K562 (cell line): ENCODE results near the gene CCDC69. TPM values are rescaled to one million over a fixed set of nuclear protein-coding genes. Genes with fewer than 3 reads are reported as not detected.
A peak's percentile ranks its signal among the peaks of the same experiment; 100 is the strongest.

Source experiments
- ADNP ChIP-seq: fragments of 200-800 bp; sonication (Bioruptor generic); IDR thresholded peaks from 2 replicates; pipeline ENCODE4 v1.6.1; 2016; ENCODE audit warnings: missing genetic modification characterization, missing compliant biosample characterization
- ARID1B ChIP-seq: fragments of 450-650 bp; IDR thresholded peaks from 2 replicates; pipeline ENCODE4 v1.6.1; 2016; ENCODE audit warnings: antibody characterized with exemption, mild to moderate bottlenecking, inconsistent platforms
- CREM ChIP-seq: IDR thresholded peaks from 2 replicates; pipeline ENCODE4 v1.6.1; 2014; ENCODE audit warnings: antibody characterized with exemption, low read depth
- E2F4 ChIP-seq: sonication (generic); formaldehyde crosslinking; IDR thresholded peaks from 2 replicates; pipeline ENCODE4 v1.8.0; 2022; ENCODE audit warnings: mild to moderate bottlenecking, low read depth, missing genetic modification reagents
- EP300 ChIP-seq: IDR thresholded peaks from 2 replicates; pipeline ENCODE4 v1.6.1; 2012; ENCODE audit warnings: low read length, improper control_type of control experiment
- ESRRA ChIP-seq: fragments of 450-650 bp; IDR thresholded peaks from 2 replicates; pipeline ENCODE4 v1.6.1; 2014; ENCODE audit warnings: low read depth, mild to moderate bottlenecking, moderate library complexity, borderline replicate concordance
- FOXJ2 ChIP-seq: fragments of 200-800 bp; sonication (Bioruptor generic); IDR thresholded peaks from 2 replicates; pipeline ENCODE4 v1.6.1; 2016; ENCODE audit warnings: missing genetic modification characterization, missing compliant biosample characterization
- JUND ChIP-seq, 2 experiments: IDR thresholded peaks; 2 replicates in 1 of 2; 3 replicates in 1 of 2; pipeline ENCODE4 v1.6.1; 2011; ENCODE audit warnings: borderline replicate concordance in 2 of 2, low read depth in 2 of 2, low read length in 2 of 2, improper control_type of control experiment in 1 of 2, missing biosample characterization in 1 of 2, missing genetic modification characterization in 1 of 2, missing genetic modification reagents in 1 of 2
- NR2C2 ChIP-seq, 2 experiments: fragments of 200-800 bp in 1 of 2; sonication (Bioruptor generic) in 1 of 2; sonication (generic) in 1 of 2; formaldehyde crosslinking in 1 of 2; IDR thresholded peaks; 2 replicates each; pipeline versions ENCODE4 v1.6.1 to v1.8.0; 2016 to 2022; ENCODE audit warnings: mild to moderate bottlenecking in 1 of 2, missing compliant biosample characterization in 1 of 2, missing genetic modification characterization in 1 of 2, missing genetic modification reagents in 1 of 2
- RBM17 ChIP-seq: fragments of 200-400 bp; formaldehyde crosslinking; IDR thresholded peaks from 2 replicates; pipeline ENCODE4 v1.6.1; 2017; ENCODE audit warnings: low read depth, mild to moderate bottlenecking, low read length, borderline replicate concordance
- RCOR1 ChIP-seq, 2 experiments: IDR thresholded peaks; 2 replicates each; pipeline ENCODE4 v1.6.1; 2012; ENCODE audit warnings: low read depth in 2 of 2, low read length in 2 of 2, borderline replicate concordance in 1 of 2, improper control_type of control experiment in 1 of 2
- SOX6 ChIP-seq: fragments of 450-650 bp; IDR thresholded peaks from 2 replicates; pipeline ENCODE4 v1.6.1; 2014; ENCODE audit warnings: mild to moderate bottlenecking
- TFE3 ChIP-seq: fragments of 450-650 bp; formaldehyde crosslinking; IDR thresholded peaks from 2 replicates; pipeline ENCODE4 v1.4.0; 2020; ENCODE audit warnings: mild to moderate bottlenecking, mixed read lengths
- ZFP30 ChIP-seq: fragments of 250-450 bp; sonication (Bioruptor Pico); IDR thresholded peaks from 2 replicates; pipeline ENCODE4 v1.8.0; 2022; ENCODE audit warnings: moderate library complexity, mild to moderate bottlenecking, inconsistent platforms, borderline replicate concordance
- ZNF239 ChIP-seq: fragments of 250-450 bp; sonication (Bioruptor Pico); IDR thresholded peaks from 2 replicates; pipeline ENCODE4 v1.4.0; 2020; ENCODE audit warnings: mild to moderate bottlenecking
- ZNF354B ChIP-seq: fragments of 250-450 bp; sonication (Bioruptor Pico); IDR thresholded peaks from 2 replicates; pipeline ENCODE4 v1.4.0; 2020
- ZNF766 ChIP-seq: fragments of 200-800 bp; sonication (Bioruptor generic); conservative IDR thresholded peaks from 2 replicates; pipeline ENCODE4 v1.6.1; 2016; ENCODE audit warnings: missing genetic modification characterization, missing compliant biosample characterization
- polyA plus RNA-seq, 8 experiments: library from polyadenylated mRNA; depleted of rRNA in 4 of 8; stranded (reverse) in 5 of 8; unstranded in 3 of 8; fragments of >200 nt; fragmentation: Nextera tagmentation in 2 of 8; fragmentation: Illumina TruSeq in 1 of 8; extraction: Ambion mirVana in 2 of 8; extraction: Trizol in 1 of 8; gene quantifications; 2 replicates each; pipeline versions ENCODE4 v1.2.1 to v1.2.3, GENCODE V29; 2011 to 2014; ENCODE audit warnings: inconsistent platforms in 1 of 8, missing spikeins in 1 of 8
- total RNA-seq, 7 experiments: library from RNA; depleted of rRNA in 6 of 7; stranded (reverse); fragments of >200 nt in 6 of 7; fragmentation: Illumina TruSeq in 2 of 7; extraction: Trizol in 2 of 7; gene quantifications; 2 replicates each; pipeline versions ENCODE4 v1.2.1 to v1.2.3, GENCODE V29; 2011 to 2021; ENCODE audit warnings: low replicate concordance in 1 of 7
- TF ChIP-seq, protein P1 (sequence below): fragments of 450-650 bp; IDR thresholded peaks from 2 replicates; pipeline ENCODE4 v1.6.1; 2016
- TF ChIP-seq, protein P2 (sequence below): IDR thresholded peaks from 2 replicates; pipeline ENCODE4 v1.6.1; 2014; ENCODE audit warnings: antibody characterized with exemption

The CCDC69 gene
- total and polyA plus RNA-seq, 9 of the 15 experiments (the other 6 are each of a cell fraction or from before 2014, with no cell fraction given): 0.65 to 12.2 (median 7.6) TPM

DNA sequence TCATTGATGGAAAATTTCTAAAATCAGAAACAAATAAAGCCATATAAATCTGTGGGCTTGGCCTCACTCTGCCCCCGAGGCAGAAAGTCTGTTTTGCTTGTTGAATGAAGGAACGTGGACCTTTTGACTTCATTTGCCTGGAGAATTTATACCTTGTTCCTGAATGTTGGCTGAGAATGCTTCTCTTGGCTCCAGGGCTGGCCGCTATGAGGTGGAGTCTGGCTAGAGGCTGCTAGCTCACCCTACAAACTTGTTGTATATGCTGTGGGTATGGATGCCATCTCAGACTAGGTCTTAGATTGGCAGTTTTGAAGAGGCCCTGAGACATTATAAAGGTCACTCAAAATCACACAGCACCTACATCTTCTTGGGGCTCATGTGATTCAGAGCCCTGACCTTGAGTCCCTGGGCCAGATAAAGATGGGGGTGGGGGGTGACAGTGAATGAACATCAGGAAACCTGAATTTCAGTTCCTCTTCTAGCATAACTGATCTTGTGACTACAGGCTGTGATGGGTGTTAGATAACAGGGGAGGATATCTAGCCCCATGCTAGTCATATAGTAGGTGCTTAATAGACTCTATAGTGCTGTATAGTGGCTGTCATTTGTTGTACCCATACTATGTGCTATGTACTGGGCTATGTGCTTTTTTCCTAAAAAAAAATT is 31.9 kb upstream of the CCDC69 start (continued):
- TF ChIP-seq CREM: 0 out of 2 replicates have a peak, but pooled peaks have one; percentile 21
- TF ChIP-seq ZNF766 (CRISPR knock-in tag): peak; percentile 80
- TF ChIP-seq NR2C2 (CRISPR knock-in tag; IDR thresholded peaks at IDR 0.05): no peak
- 0 out of 2 replicates have a peak, but pooled peaks have one; percentile 35 for TF ChIP-seq NR2C2 (tag; IDR thresholded peaks at IDR 0.05)
- TF ChIP-seq FOXJ2 (tag): 0 out of 2 replicates have a peak, but pooled peaks have one; percentile 29
- TF ChIP-seq E2F4: no peak
- TF ChIP-seq TFE3: peak; percentile 58
- 0 out of 2 replicates have a peak, but pooled peaks have one; percentile 7 for TF ChIP-seq ZNF239 (CRISPR knock-in tag)
- peak in 1 of 2 experiments; percentile 69; a peak in 1 of 4 replicates for TF ChIP-seq RCOR1 (IDR thresholded peaks at IDR 0.05; ENCODE audit: borderline replicate concordance in 1 of 2, low read depth in 2 of 2, low read length in 2 of 2)
- TF ChIP-seq SOX6: no peak
- TF ChIP-seq ADNP (tag): peak; percentile 14; the same call in 1 of the 2 replicates
- peak; percentile 55; the same call in 1 of the 2 replicates for TF ChIP-seq EP300
- TF ChIP-seq ESRRA: peak; percentile 92
- TF ChIP-seq ZNF354B (CRISPR knock-in tag): 0 out of 2 replicates have a peak, but pooled peaks have one; percentile 7
- TF ChIP-seq RBM17: no peak
- TF ChIP-seq, protein P1, sequence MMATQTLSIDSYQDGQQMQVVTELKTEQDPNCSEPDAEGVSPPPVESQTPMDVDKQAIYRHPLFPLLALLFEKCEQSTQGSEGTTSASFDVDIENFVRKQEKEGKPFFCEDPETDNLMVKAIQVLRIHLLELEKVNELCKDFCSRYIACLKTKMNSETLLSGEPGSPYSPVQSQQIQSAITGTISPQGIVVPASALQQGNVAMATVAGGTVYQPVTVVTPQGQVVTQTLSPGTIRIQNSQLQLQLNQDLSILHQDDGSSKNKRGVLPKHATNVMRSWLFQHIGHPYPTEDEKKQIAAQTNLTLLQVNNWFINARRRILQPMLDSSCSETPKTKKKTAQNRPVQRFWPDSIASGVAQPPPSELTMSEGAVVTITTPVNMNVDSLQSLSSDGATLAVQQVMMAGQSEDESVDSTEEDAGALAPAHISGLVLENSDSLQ: peak; percentile 33; the same call in 1 of the 2 replicates
- 0 out of 2 replicates have a peak, but pooled peaks have one; percentile 14 for TF ChIP-seq JUND (IDR thresholded peaks at IDR 0.05; ENCODE audit: borderline replicate concordance, low read depth, low read length)
- peak; percentile 31; the same call in 1 of the 3 replicates for TF ChIP-seq JUND (tag; IDR thresholded peaks at IDR 0.05; ENCODE audit: borderline replicate concordance, low read depth, low read length)
- TF ChIP-seq ZFP30: no peak
- peak; percentile 23; the same call in 1 of the 2 replicates for TF ChIP-seq ARID1B
- TF ChIP-seq, protein P2, sequence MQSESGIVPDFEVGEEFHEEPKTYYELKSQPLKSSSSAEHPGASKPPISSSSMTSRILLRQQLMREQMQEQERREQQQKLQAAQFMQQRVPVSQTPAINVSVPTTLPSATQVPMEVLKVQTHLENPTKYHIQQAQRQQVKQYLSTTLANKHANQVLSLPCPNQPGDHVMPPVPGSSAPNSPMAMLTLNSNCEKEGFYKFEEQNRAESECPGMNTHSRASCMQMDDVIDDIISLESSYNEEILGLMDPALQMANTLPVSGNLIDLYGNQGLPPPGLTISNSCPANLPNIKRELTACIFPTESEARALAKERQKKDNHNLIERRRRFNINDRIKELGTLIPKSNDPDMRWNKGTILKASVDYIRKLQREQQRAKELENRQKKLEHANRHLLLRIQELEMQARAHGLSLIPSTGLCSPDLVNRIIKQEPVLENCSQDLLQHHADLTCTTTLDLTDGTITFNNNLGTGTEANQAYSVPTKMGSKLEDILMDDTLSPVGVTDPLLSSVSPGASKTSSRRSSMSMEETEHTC: peak; percentile 89
